Stimulated activated CD8-positive, alpha-beta memory T cell treated with anti-CD3 and anti-CD28 coated beads, Interleukin-4, amount 100 ng/mL, for 48 hours (primary cell): Measurements from ENCODE around the gene TBC1D9B.
"Not testable (repeated sequence)": the region's sequence is repeated elsewhere in the genome, so short reads cannot be mapped to it uniquely, and the experiment has no call there.

Experiments
- DNase-seq: peaks from one replicate; pipeline ENCODE4 v3.0.0-alpha.2; 2020

The TBC1D9B gene

DNA sequence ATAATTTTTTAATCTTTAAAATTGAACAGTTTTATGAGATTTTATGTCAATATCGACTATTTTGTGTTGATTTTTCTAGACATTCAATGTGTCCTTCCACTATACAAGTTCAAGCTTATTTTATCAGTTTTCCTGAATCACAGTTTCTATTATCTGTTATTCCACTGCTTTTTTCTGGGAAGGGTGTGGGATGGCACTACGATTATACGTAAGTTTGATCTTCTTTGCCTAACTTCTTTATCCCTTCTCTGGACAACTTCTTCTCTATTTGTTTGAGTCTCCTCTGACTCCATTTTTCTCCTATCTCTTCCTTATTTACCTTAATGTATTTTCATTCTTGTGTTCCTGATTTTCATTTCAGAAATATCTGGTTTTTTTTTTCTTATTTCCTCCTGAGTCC, 24.5 kb downstream of the TBC1D9B start:
- DNase-seq: no peak

DNA sequence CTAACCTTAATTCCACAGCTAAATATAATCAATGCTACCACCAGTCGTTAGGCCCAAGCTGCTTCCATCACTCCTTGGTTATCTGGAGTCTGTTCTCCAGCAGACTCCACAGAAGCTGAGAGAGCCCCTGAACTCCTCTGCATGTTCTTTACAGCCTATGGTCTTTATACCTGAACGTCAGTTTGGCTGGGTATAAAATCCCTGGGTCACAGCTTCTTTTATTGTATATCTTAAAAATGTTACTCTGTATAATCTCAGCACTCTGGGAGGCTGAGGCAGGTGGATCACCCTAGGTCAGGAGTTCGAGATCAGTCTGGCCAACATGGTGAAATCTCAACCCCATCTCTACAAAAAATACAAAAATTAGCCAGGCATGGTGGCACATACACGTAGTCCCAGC, 25.4 kb downstream of the TBC1D9B start:
- no peak for DNase-seq

DNA sequence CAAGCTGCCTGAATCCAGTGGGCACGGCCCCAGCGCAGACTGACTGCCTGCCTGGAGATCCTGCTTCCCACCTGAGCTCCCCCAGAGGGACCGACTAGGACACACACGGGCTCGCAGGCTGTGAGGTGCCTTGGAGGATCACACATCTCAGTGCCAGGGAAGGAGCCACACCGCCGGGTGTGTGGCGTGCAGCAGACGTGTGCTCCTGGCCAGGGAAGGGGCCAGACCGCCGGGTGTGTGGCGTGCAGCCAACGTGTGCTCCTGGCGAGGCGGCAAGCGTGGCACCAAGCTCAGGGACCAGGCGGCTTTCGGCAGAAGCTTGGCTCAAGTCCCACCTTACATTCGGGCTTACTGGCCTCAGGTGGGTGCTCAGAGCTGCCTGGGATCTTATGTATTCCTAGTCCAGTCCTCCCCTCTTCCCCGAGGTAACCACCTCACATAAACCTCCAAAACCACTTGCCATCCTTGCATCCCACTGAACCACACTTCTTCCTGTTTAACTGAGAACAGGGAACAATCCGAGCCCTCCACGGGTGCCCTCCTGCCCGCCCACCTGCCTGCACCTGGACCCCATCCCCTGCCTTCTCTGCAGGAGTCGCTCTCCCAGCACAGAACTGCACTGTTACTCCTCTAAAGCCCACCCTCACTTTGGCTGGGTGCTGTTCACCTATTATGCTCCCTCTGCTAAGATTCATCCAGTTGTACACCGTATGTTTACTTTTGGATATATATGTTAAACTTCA, 26.7 kb downstream of the TBC1D9B start:
- no peak for DNase-seq

- DNase-seq: no peak
These were observed 27.5 kb downstream of the TBC1D9B start for GRCh38 chr5:179880066-179880650.

DNA sequence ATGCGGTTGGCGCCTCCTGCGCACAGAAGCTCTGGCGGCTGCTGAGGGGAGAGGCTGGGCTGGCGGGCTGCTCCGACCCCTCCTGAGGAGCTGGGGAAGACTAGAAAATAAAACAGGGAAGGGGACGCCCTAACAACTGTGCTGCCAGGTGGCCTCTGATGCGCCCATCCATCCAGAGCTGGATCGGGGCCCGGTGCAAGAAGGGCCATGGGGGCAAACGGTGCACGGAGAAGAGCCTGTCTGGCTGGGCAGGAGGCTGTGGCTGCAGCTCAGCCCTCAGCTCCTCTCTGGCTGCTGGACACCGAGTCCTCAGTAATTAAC, 28.0 kb downstream of the TBC1D9B start:
- DNase-seq: no peak

DNA sequence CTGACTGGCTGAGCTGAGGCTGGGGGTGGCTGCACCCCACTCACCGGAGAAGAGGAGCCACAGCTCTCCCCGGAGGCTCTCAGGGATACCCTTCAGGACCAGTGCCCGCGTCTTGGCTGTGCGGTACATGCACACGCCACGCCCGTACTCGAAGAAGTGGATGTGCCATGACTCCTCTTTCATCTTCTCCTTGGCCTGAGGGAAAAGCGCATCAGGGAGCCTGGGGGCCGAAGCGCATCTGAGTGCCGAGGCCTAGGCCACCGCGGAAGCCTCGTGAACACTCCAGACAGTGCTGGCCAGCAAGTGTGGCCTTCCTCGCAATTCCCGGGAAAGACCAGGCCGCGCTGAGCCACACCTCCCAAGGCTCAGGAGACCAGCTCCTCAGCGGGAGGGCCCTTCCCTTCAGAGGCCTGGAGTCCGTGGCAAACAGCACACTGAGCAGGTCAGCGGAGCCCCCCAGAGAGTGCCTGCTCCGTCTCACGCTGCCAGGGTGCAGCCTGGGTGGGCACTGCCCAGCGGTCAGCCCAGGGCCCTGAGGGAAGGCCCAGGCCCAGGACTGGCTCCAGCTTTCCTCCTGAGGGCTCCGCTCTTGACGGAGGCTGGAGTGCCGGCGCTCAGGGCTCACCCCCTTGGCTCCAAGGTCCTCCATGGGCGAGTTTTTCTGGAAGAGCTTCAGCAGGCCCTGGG, 28.6 kb downstream of the TBC1D9B start:
- DNase-seq: no peak

- no peak for DNase-seq
These were observed 29.3 kb downstream of the TBC1D9B start for GRCh38 chr5:179878222-179879002.

GRCh38 chr5:179876610-179876952, 31.1 kb downstream of the TBC1D9B start:
- no peak for DNase-seq

DNA sequence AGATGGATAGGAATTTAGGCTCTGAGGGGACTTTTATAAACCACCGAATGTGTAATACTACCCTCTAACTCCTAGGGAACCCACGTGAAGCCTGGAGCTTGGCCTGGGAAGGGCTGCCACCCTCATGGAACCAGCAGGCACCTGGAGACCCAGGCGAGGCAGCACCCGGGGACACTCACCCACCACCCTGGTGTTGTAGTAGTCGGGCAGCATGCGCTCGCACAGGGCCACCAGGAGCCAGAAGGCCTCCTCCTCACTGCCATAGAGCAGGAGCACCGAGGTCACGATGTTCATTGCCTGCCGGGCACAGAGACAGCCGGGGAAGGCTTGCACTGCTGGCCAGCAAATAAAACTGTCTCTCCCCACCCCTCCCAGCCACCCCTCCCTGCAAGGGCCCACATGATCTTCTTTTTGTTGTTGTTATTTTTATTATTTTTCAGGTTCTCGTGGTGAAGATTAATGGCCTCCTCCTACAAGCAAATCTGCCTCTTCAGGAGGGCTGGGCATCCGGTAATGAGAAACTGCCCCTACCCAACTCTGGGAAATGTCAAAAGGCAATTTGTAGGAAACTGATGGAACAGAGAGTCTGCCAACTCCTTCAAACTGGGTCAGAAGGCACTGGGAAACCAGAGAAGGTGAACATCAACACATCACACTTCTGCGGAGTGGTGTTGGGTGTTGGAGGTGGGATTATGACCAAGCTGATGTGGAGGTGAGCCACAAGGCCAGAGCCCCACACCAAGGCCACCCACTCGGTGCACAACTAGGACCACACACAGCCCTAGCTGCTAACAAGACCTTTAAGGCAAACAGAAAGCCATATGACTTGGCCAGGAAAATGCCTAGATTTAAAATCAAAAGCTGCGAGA, 31.7 kb downstream of the TBC1D9B start:
- no peak for DNase-seq

- no peak for DNase-seq
These were observed 33.0 kb downstream of the TBC1D9B start for GRCh38 chr5:179874536-179875292.

DNA sequence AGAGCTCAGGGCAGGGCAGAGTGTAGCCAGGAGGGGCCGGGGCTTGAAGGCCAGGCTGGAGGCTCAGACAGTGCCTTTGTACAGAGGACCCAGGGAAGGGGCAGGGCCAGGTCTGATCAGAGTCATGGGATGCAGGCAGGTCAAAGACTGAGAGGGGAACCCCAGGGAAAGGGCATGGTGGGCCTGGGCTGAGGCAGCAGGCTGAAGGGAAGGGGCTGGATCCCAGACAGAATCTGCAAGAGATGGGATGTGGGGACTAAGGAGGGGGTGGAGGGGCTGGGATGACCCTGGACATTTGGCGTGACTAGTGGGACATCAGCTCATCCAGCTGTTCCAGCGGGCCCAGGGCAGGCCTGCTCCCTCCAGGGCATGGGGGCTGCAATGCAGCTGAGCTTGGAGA, 33.6 kb downstream of the TBC1D9B start:
- DNase-seq: no peak

DNA sequence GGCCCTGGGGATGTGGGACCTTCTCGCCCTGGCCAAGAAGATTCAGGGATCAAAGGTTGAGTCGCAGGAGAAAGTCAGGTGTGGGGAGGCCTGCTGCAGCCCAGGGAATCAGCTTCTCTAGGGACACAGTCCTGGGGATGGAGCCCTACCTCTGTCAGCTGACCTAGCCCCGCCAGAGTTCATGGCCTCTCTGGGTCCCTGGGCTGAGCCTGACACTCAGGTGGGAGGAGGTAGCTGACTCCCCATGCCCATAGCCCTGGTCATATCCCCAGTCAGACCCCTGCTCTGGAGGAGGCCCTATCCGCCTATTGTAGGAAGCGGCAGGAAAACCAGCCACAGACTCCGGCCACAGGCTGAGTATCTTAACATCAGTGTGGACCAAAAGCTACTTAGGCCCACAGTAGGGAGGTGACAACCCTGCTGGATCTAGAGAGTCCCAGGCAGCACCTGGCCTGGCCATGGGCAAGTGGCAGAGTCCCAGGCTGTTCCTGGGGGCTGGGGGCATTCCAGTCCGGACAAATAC, 34.0 kb downstream of the TBC1D9B start:
- no peak for DNase-seq

GRCh38 chr5:179872828-179873575, 34.7 kb downstream of the TBC1D9B start:
- DNase-seq: no peak

DNA sequence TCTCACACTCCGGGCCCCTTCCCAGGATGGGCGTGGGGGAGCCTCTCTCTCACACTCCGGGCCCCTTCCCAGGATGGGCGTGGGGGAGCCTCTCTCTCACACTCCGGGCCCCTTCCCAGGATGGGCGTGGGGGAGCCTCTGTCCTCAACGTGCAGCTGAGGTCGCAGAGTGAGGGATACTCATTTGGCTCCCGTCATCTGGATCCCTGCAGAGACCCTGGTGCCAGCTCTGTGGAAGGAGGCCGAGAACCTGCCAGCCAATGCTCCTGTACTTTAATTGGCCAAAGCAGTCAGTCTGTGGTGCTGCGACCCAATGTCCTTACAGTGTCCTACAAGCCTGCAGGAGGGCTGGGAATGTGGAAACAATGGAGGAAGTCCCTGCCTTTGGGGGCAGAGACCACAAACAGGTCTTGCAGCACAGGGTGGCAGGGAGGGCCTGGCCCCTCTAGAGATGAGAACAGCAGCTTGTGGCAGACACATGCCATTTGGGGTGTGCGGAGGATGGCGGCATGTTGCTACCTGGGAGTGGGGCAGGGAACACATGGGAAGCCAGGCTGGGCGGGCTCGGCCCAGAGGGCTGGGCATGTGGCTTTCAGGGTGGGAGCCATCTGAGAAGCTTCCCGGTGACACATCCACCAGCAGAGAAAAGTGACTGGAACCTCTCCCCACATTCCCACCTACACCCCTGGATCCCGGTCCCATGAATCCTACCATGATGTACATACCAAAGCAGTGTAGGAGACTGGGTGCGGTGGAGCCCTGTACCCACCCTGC, 35.5 kb downstream of the TBC1D9B start:
- no peak for DNase-seq

DNA sequence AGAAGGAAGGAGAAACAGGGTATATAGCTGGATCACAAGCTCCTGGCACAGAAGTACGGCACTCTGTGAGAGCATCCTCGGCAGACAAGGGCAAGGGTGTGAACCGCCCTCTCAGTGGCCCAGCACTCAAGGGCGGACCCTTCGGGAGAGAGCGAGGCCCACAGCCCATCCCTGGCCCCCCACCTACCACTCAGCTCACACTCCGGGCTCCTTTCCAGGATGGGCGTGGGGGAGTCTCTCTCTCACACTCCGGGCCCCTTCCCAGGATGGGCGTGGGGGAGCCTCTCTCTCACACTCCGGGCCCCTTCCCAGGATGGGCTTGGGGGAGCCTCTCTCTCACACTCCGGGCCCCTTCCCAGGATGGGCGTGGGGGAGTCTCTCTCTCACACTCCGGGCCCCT, 36.2 kb downstream of the TBC1D9B start:
- DNase-seq: not testable (repeated sequence)

DNA sequence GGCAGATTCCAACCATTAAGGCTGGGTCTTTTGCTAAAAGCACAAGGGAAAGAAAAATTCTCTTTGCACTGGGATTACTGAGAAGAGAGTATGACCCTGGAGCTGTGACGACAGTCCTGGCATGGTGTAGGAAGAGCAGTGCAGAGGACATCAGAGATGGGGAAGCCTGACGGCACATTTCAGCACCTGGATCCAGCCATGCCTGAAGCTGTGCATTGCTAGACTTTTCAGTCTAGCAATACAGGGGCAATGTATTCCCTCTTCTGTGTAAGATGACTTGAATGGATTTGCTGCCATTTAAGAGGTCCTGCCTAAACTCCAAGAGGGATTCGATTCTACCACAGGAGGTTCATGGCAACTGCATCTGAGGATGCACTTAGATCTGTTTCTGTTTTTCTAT, 36.7 kb downstream of the TBC1D9B start:
- DNase-seq: no peak

DNA sequence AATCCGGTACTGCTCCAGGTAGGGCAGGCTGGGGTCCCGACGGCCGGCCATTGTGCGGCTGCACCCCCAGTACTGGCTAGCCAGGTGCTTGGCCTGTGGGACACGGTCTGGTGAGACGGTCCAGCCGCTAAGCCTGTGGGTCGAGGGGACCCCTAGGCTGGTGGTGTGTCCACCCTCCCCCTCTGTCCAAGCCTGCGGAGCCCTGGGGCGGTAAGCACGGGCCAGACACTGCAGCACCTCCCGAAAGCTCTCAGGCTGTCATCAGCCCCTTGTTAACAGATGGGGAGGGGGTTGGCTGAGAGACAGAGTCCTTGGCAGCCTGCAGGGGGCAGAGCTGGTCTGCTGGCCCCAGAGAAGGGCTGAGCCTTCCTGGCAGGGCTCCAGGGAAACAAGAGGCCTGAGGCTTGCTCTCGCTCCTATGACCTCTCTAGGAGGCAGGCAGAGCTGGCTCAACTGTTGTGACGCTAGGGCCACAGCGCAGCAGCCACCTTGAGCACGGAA, 37.2 kb downstream of the TBC1D9B start:
- peak; percentile 29 for DNase-seq

DNA sequence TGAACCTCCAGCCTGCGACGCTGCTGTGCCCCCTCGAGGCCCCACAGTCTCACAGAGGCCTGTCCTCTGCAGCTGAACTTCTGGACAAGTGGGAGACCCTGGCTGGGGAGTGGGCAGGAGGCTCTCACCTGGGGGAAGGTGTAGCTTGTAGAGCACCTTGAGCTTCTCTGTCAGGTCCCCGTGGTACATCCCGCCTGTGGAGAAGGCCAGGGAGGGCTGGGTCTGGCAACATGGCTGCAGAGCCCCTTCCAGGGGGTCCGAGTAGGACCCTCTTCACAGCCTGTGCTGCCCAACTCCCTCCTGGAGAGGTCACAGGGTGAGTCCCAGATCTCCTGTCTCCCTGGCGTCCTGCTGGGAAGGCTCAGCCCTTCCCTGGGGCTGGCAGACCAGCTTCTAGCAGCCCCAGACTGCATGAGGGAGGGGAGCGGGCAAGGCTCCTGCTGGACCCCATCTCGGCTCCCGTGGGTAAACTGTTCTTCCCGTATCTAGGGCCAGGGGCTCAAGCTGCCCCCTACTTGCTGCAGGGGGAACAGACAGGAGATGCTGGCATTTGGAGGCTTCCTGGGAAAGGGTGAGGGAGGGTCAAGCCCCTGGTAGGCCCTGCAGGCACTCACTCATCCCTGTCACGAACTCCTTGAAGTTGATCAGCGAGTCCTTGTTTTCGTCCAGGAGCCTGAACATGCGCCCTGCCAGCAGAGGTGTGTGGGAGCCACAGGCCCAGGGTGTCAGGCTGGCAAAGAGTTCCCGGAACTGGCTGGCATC, 37.9 kb downstream of the TBC1D9B start:
- no peak for DNase-seq

DNA sequence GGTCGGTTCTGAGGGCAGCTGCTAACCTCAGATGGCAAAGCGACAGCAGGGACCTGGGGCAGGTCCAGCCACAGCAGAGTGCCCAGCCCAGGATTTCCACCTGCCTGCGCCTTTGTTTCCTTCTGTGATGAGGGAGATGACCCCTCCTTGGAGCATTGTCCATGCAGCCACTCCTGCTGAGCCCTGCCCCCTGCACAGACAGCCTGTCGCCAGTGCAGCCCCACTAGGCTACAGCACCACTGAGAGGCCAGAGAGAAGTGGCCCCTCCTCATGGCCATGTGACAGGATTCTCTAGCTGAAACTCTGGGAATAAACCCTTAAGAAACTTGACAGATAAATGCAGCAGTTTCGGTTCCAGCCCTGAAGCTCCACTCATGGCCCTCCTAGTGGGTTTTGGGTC, 38.6 kb downstream of the TBC1D9B start:
- no peak for DNase-seq
